Immature natural killer cell (primary cell): ENCODE results near the gene HERC5. TPM values are rescaled to one million over a fixed set of nuclear protein-coding genes. Genes with fewer than 3 reads are reported as not detected.

Source experiments
- DNase-seq, 3 donors: peaks; one replicate each; pipeline ENCODE4 v3.0.0; 2022; ENCODE audit warnings: mixed read lengths in 1 of 3
- H3K27ac Mint-ChIP-seq, 6 donors: one replicate each; pipeline ENCODE4 v1.8.0; 2020; ENCODE audit warnings: mixed read lengths in 6 of 6, mild to moderate bottlenecking in 5 of 6, inconsistent platforms in 4 of 6, moderate library complexity in 3 of 6
- H3K27me3 Mint-ChIP-seq, 3 donors: one replicate each; pipeline ENCODE4 v1.8.0; 2020 to 2021; ENCODE audit warnings: low read depth in 3 of 3, mild to moderate bottlenecking in 3 of 3, mixed read lengths in 3 of 3, moderate library complexity in 3 of 3, inconsistent platforms in 1 of 3
- H3K36me3 Mint-ChIP-seq, 3 donors: one replicate each; pipeline ENCODE4 v1.8.0; 2020; ENCODE audit warnings: mixed read lengths in 3 of 3, inconsistent platforms in 2 of 3, mild to moderate bottlenecking in 2 of 3
- H3K4me1 Mint-ChIP-seq, 2 donors: one replicate each; pipeline ENCODE4 v1.8.0; 2020; ENCODE audit warnings: inconsistent platforms in 2 of 2, mild to moderate bottlenecking in 2 of 2, mixed read lengths in 2 of 2, moderate library complexity in 1 of 2
- H3K4me3 Mint-ChIP-seq, 5 donors: one replicate each; pipeline ENCODE4 v1.8.0; 2020; ENCODE audit warnings: mild to moderate bottlenecking in 5 of 5, mixed read lengths in 5 of 5, inconsistent platforms in 3 of 5, moderate library complexity in 3 of 5
- H3K9me3 Mint-ChIP-seq, 6 donors: one replicate each; pipeline ENCODE4 v1.8.0; 2020; ENCODE audit warnings: mild to moderate bottlenecking in 6 of 6, mixed read lengths in 6 of 6, inconsistent platforms in 4 of 6, moderate library complexity in 3 of 6
- polyA plus RNA-seq, 3 donors: library from polyadenylated mRNA; unstranded; fragments of 300-500 nt; fragmentation: Illumina TruSeq; gene quantifications; one replicate each; pipeline ENCODE4 v1.2.3, GENCODE V29; 2021

The HERC5 gene
- polyA plus RNA-seq, 3 donors from 2014 or later: 9.2 to 12.1 (median 12.1) TPM

DNA sequence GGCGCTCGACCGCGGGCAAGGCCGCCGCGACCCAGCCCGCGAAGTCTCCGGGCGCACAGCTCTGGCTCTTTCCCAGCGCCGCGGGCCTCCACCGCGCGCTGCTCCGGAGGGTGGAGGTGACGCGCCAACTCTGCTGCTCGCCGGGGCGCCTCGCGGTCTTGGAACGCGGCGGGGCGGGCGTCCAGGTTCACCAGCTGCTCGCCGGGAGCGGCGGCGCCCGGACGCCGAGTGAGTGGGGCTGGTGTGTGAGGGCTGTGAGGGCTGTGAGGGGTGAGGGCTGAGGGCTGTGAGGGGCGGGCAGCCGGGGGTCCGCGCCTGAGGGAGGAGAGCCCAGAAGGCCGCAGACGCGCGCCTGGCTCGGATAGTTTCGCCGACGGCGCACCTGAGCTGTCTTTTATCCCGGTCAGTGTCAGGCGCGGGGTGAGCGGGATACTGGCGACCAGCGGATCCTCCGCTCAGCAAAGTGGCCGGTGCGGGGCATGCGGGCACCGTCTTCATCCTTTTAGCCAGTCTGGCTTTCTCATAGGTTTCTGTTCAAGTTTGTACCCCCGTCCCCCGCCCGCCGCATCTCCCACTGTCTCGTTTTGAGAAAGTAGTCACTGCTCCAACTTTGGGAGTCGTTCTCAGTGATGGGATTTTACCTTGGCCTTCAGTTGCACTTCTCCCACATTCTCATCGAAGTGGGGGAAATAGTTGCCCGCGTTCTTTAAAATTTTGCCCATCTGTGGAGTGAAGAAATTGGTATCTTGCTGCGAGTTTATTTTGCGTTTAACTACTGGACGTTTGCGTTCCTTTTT, 586 bp downstream of the HERC5 start:
- DNase-seq: no peak
- Mint-ChIP-seq H3K9me3 (no peaks in the 10 kb centered on the region), H3K27me3 (peaks cover 7 to 13% (median 11%) of the 10 kb centered on the region in 3 donors), H3K4me3 (peak overlapping the region; percentile 94 to 100 (median 100)), H3K36me3 (peaks cover 0 to 3% (median 3%) of the 10 kb centered on the region in 3 donors), H3K4me1 (peaks cover 21 to 30% of the 10 kb centered on the region in 2 donors), H3K27ac (peak overlapping the region; percentile 66 to 100 (median 86))

DNA sequence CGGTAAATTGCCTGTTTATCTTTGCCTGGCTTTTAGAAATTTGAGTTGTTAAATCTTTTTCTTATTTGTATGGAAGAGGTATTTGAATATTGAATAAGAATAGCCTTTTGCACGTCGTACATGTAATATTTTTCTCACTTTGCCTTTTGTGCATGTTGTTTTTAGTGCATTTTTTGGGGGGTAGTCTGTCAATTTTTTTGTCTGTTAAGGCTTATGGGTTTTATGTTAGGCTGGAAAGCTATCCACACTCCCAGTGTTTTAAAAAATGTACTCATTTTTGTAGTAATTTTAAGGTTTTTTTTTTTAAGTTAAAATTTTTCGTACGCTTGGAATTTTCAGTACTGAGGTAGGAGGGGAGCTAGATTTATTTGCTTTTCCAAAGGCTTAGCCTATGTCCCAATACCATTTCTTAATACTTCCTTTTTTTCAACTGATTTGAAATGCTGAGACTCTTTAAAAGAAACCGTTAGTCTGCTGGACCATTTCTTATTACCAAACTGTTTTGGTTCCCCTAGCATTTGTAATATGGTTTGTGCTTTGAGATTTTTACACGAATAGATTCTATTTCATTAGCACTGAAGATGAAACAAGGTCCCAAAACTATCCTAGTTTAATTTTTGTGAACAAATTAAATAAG, 1.3 kb downstream of the HERC5 start:
- peaks cover 21 to 30% of the 10 kb centered on the region in 2 donors for H3K4me1 Mint-ChIP-seq
- H3K9me3 Mint-ChIP-seq: no peaks in the 10 kb centered on the region
- H3K36me3 Mint-ChIP-seq: peaks cover 0 to 7% (median 3%) of the 10 kb centered on the region in 3 donors
- H3K27me3 Mint-ChIP-seq: peaks cover 7 to 13% (median 11%) of the 10 kb centered on the region in 3 donors
- H3K27ac Mint-ChIP-seq: peak overlapping the region; percentile 48 to 88 (median 86)
- DNase-seq: no peak
- peak overlapping the region; percentile 94 to 100 (median 100) for H3K4me3 Mint-ChIP-seq

DNA sequence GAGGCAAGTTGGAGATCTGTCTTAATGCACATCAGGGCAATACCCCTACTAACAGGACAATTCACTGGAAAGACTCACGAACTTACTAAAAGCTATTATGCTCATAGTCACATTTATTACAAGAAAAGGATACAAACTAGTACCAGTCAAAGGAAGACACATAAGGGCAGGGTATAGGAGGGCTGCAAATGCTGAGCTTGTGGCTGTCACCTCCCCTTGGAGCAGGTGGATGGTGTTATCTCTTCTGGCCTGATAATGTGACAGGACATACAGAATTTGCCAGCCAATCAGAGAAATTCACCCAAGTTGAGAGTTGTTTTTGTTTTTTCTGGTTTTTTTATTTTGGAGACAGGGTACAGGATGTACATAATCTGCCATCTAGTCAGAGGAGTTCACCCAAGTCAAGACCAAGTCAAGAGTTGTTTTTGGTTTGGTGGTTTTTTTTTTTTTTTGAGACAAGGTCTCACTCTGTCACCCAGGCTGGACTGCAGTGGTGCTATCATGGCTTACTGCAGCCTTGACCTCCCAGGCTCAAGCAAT, 8.8 kb downstream of the HERC5 start:
- H3K4me1 Mint-ChIP-seq: no peaks in the 10 kb centered on the region
- no peak for DNase-seq
- H3K27ac Mint-ChIP-seq: no peak overlapping the region
- H3K27me3 Mint-ChIP-seq: peaks cover 0 to 1% (median 0%) of the 10 kb centered on the region in 3 donors
- H3K4me3 Mint-ChIP-seq: no peak overlapping the region
- peaks cover 25 to 50% (median 42%) of the 10 kb centered on the region in 3 donors for H3K36me3 Mint-ChIP-seq
- no peaks in the 10 kb centered on the region for H3K9me3 Mint-ChIP-seq

DNA sequence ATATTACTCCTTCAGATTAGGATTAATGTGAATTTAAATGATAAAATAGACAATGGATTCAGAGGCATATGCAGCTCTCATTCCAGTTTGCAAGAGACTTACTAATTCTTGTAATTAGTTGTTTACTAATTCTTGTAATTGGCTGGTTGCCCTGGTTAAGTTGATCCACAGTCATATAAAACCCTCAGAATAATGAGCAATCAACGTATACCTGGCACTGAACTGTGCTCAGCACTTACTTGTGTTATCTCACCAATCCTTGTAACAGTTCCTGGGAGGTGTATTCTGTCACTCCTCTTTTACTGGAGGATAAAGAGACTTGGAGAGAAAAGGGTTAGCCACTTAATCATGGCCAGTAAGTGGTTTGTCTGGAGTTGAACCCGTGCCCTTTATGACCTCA, 10.5 kb downstream of the HERC5 start:
- no peaks in the 10 kb centered on the region for H3K4me1 Mint-ChIP-seq
- DNase-seq: no peak
- H3K9me3 Mint-ChIP-seq: no peaks in the 10 kb centered on the region
- peaks cover 34 to 54% (median 54%) of the 10 kb centered on the region in 3 donors for H3K36me3 Mint-ChIP-seq
- H3K27ac Mint-ChIP-seq: no peak overlapping the region
- H3K27me3 Mint-ChIP-seq: no peaks in the 10 kb centered on the region
- no peak overlapping the region for H3K4me3 Mint-ChIP-seq

DNA sequence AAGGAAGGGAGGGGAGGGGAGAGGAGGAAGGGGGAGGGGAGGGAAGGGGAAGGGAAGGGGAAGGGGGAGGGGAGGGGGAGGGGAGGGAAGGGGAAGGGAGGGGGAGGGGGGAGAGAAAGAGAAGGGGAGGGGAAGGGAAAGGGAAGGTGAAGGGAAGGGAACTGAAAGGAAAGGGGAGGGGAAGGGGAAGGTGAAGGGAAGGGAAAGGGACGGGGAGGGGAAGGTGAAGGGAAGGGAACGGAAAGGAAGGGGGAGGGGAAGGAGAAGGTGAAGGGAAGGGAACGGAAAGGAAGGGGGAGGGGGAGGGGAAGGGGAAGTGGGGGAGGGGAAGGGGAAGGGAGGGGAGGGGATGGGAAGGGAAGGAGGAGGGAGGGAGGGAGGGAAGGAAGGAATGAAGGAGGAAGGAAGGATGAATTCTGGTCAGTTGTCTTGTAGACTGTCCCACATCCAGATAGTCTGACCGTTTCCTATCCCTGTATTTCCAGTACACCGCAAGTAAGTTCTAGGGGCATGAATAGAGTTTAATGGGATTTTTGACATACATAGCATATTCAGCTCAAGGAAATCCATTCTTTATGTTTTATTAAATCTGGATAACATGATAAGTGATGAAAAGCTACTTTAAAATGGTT, 20.4 kb downstream of the HERC5 start:
- DNase-seq: no peak
- Mint-ChIP-seq H3K27me3 (peaks cover 0 to 3% (median 0%) of the 10 kb centered on the region in 3 donors), H3K4me1 (no peaks in the 10 kb centered on the region), H3K9me3 (no peaks in the 10 kb centered on the region), H3K27ac (no peak overlapping the region), H3K4me3 (no peak overlapping the region), H3K36me3 (peaks cover 26 to 42% (median 40%) of the 10 kb centered on the region in 3 donors)

DNA sequence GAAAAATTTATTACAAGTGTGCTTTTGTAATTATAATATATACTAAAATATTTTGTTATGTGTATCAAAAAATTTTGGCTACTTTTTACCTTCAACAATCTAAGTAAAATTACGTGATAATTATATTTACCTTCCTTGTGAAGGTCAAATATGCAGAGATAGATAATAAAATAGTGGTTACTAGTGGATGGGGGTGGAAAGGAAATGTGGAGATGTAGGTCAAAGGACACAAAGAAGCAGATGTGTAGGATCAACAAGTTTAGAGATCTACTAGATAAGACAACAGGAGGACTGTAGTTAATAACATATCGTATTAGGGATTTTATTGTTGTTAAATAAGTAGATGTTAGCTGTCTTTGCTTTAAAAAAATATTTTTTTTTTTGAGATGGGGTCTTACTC, 21.3 kb downstream of the HERC5 start:
- Mint-ChIP-seq H3K27ac (no peak overlapping the region), H3K4me3 (no peak overlapping the region), H3K27me3 (peaks cover 0 to 2% (median 0%) of the 10 kb centered on the region in 3 donors), H3K4me1 (no peaks in the 10 kb centered on the region), H3K9me3 (no peaks in the 10 kb centered on the region), H3K36me3 (peaks cover 20 to 37% (median 34%) of the 10 kb centered on the region in 3 donors)
- no peak for DNase-seq

DNA sequence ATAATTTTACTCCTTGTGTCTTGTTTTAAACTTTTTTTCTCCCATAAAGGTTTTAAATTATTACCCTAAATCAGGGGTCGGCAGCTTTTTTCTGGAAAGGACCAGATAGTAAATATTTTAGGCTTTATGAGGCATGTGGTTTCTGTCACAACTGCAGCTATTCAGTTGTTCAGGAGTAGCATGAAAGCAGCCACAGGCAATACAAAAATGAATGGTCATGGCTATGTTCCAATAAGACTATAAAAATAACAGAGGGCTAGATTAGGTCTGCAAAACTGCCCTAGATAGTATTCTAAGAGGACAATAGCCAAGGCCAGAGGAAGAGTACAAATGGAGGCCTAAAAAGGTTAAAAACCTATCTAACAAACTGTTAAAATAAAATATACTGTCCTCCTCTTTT, 24.6 kb downstream of the HERC5 start:
- Mint-ChIP-seq H3K36me3 (peaks cover 19 to 35% (median 30%) of the 10 kb centered on the region in 3 donors), H3K9me3 (no peaks in the 10 kb centered on the region), H3K4me1 (no peaks in the 10 kb centered on the region), H3K27ac (no peak overlapping the region), H3K4me3 (no peak overlapping the region), H3K27me3 (no peaks in the 10 kb centered on the region)
- DNase-seq: no peak

DNA sequence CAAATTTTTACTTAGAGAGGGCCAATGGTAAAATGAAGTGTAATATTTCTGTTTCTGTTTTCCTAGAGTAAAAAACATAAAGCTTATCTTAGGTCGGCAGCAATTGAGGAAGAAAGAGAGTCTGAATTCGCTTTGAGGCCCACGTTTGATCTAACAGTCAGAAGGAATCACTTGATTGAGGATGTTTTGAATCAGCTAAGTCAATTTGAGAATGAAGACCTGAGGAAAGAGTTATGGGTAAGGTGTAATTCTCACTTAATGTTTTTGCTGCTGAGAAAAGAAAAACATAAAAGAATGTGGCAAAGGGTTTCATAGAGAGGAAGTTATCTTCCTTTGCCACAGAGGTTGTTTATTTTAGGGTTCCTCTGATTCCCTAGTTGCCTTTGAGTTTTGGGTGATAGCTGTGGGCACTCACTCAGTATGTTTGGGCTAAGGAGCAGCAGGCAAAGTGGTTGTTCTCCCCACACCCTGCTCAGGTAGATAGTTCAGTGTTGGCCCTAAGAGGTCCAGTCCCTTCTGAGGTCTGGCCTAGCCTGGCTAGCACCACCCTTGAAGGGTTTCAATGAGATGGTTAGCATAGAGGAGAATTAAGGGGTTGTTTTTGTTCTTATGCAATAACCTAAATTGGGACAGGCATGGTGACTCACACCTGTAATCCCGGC, 32.3 kb downstream of the HERC5 start:
- Mint-ChIP-seq H3K4me3 (peak overlapping the region in 1 of 5 donors; percentile 11), H3K36me3 (peaks cover 31 to 50% (median 36%) of the 10 kb centered on the region in 3 donors), H3K9me3 (no peaks in the 10 kb centered on the region), H3K27me3 (no peaks in the 10 kb centered on the region), H3K4me1 (peaks cover 10 to 17% of the 10 kb centered on the region in 2 donors), H3K27ac (peak overlapping the region; percentile 36 to 83 (median 66))
- no peak for DNase-seq

DNA sequence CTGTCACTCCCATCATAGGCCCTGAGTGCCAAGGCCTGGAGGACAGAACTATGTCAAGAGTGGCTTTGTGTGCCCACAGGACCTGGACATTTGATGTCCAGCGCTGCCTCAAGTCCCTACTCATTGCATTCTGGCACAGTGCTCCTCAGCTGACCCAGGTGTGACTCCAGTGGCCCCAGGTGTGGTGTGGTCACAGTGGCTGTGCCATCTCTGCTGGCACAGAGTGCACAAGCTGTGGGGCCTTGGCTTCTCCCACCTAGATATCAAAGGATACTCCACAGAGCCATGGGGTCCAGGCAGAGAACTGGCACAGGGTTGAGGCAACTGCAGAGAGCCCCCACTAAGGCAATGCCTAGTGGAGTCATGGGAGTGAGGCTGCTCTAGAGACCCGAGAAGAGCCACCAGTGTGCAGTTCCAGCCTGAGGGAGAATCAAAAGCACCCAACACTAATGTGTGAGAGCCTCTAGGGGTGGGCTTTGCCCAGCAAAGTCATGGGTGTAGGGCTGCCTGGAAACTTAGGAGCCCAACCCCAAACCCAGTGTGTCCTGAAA, 41.0 kb downstream of the HERC5 start:
- Mint-ChIP-seq H3K27ac (no peak overlapping the region), H3K27me3 (no peaks in the 10 kb centered on the region), H3K9me3 (no peaks in the 10 kb centered on the region), H3K36me3 (peaks cover 23 to 50% (median 46%) of the 10 kb centered on the region in 3 donors), H3K4me3 (no peak overlapping the region), H3K4me1 (no peaks in the 10 kb centered on the region)
- DNase-seq: no peak

DNA sequence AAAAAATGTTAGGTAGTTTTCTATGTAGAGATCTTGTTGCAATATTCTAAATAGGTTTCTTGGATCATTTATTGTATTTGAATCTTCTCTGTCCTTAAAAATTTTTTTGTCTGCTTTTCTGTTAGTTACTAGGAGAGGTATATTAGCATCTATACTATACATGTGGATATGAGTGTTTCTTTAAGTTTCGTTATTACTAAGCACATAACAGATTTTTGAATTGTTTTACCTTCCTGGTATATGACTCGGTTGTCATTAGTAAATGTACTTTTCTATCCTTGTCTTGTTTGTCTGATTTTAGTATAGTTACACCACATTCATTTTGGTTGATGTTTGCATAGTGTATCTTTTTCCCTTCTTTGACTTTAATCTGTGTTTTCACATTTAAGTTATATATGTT, 46.4 kb downstream of the HERC5 start:
- DNase-seq: no peak
- Mint-ChIP-seq H3K4me1 (no peaks in the 10 kb centered on the region), H3K9me3 (no peaks in the 10 kb centered on the region), H3K27ac (no peak overlapping the region), H3K36me3 (peaks cover 8 to 36% (median 27%) of the 10 kb centered on the region in 3 donors), H3K27me3 (peaks cover 0 to 1% (median 0%) of the 10 kb centered on the region in 3 donors), H3K4me3 (no peak overlapping the region)

DNA sequence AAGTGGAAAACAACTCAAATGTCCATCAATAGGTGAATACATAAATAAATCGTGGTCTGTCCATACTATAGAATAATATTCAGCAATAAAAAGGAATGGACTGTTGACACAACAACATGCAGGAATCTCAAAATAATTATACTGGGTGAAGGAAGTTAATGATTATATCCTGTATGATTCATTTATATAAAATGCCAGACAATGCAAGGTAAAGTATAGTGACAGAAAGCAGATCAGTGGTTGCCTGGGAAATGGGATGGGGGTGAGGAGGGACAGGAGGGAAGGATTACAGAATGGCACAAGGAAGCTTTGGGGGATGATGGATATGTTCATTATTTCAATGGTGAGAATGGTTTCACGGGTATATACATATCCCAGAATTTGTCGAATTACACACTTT, 54.3 kb downstream of the HERC5 start:
- no peak overlapping the region for H3K4me3 Mint-ChIP-seq
- no peaks in the 10 kb centered on the region for H3K4me1 Mint-ChIP-seq
- H3K27ac Mint-ChIP-seq: no peak overlapping the region
- H3K36me3 Mint-ChIP-seq: peaks cover 0 to 2% (median 2%) of the 10 kb centered on the region in 3 donors
- DNase-seq: no peak
- H3K9me3 Mint-ChIP-seq: no peaks in the 10 kb centered on the region
- H3K27me3 Mint-ChIP-seq: peaks cover 2 to 5% (median 3%) of the 10 kb centered on the region in 3 donors

DNA sequence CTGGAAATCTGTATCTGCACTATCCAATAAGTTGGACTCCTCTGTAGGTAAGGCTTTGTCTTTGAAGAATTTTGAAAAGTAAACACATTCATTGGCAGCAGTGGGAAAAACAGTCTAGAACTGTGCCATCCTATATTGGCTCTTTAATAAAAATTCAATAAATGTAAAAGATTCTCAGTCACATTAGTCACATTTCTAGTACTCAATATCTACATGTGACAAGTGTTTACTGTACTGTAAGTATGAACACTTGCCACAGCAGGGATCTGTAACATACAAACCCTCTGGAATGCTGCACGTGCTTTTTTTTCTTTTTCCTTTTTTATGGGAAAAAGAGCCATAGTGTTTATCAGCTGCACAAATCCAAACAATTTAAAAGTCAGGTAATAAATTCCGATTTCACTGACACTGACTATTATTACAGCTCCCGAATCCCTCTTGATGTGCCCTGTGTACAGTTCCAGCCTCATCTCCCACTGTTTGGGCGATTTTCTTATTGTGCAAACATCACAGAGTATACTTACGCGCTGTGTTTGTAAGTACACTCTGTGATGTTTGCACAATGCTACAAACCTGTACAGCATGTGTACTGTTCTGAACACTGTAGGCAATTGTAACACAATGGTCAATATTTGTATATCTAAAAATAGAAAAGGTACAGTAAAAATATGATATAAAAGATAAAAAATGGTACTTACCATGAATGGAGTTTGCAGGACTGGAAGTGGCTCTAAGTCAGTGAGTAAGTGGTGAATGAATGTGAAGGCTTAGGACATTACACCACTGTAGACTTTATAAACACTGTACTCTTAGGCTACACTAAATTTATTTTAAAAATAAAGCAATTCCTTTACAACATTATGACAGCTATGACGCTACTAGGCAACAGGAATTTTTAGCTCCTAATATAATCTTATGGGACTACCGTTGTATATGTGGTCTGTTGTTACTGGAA, 57.9 kb downstream of the HERC5 start:
- no peaks in the 10 kb centered on the region for H3K9me3 Mint-ChIP-seq
- no peak for DNase-seq
- H3K4me1 Mint-ChIP-seq: no peaks in the 10 kb centered on the region
- peaks cover 2 to 4% (median 3%) of the 10 kb centered on the region in 3 donors for H3K27me3 Mint-ChIP-seq
- H3K36me3 Mint-ChIP-seq: no peaks in the 10 kb centered on the region
- H3K4me3 Mint-ChIP-seq: no peak overlapping the region
- H3K27ac Mint-ChIP-seq: no peak overlapping the region
